ENCODE data around the gene GRP.
"Not testable (repeated sequence)": the region's sequence is repeated elsewhere in the genome, so short reads cannot be mapped to it uniquely, and the experiment has no call there.

GRP gene

GRCh38 chr18:59229701-59230443, 9.9 kb downstream of the GRP start:
- DNase-seq = no peak

- no peak for DNase-seq
Measured at GRCh38 chr18:59231114-59231513, 11.2 kb downstream of the GRP start.

DNA sequence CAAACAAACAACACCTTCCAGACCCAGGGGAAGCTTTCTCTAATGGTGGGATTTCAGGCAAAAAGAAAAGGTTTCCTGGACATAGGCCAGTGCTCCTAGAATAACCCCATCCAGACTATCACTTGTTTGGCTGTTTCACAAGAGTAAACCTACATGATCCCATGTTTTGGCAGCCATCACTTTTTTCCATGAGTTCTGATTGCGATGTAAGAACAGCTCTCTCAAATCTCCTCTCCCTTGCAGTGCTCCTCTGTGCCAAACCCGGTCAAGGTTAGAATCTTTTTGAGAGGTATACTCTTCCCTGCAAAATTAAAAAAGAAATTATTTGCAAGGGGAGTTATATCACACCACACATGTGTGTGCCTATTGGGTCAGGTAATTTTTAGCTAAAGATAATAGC, 11.9 kb downstream of the GRP start:
- DNase-seq = no peak

DNA sequence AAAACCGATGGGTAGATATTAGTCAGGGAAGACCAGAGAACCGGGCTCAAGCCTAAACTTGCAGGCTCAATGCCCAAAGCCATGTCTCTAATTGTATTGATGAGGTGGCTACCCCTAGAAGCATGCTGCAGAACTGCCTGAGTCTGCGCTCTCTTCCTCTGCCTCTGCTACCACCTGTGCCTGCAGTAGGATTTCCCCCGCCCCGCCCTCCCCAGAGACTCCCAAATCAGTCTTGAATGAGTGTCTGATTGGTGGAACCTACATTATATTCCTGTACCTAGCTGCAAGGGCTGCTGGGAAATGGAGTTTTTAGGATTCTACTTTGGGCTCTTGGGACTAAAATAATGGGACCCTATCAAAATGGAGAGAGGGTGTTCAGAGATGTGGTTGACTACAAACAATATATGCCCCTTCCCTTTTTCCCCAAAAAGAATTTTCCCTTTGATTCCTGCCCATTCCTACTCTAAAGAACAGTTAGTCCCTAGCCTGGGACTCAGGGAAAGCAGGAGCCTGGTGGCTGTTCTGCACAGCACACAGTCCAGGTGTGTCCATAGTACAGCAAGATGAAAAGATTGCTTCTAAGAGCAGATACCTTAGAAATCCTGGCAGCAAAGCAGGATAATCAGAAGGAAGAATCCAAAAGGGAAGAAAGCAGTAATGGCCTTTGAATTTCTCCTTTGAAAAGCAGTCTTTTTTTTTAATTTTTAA, 12.5 kb downstream of the GRP start:
- DNase-seq = no peak

GRCh38 chr18:59233017-59233410, 13.1 kb downstream of the GRP start:
- DNase-seq = no peak

GRCh38 chr18:59238385-59238784, 18.4 kb downstream of the GRP start:
- no peak for DNase-seq

DNA sequence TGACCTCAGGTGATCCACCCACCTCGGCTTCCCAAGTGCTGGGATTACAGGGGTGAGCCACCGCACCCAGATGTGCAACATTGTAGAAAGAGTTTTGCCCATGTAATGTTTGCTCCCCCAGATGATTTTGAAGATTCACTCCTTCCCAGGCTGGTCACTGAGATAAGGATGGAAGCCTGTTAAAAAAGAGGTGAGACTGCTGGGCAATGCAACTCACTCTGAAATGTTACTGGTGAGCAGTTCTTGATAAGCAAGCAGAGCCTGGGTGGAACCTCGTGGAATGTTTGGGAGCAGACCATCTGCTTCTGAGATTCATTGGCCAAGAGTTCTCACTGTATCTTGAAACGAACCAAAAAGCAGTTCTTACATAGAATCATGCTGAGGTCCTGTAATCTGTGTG, 19.7 kb downstream of the GRP start:
- DNase-seq = no peak

DNA sequence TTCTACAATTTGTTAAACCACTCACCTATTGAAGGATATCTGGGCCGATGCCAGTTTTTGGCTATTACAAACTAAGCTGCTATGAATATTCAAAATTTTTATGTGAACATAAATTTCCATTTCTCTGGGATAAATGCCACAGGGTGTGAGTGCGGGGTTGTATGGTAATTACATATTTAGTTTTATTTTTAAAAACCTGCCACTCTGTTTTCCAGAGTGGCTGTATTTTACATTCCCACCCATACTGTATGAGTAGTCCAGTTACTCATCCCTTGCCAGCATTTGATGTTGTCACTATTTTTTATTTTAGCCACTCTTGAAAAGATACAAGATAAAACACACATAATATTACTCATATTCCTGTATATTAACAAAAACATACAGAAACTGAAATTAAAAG, 22.9 kb downstream of the GRP start:
- DNase-seq = no peak

GRCh38 chr18:59246796-59247195, 26.8 kb downstream of the GRP start:
- no peak for DNase-seq

DNA sequence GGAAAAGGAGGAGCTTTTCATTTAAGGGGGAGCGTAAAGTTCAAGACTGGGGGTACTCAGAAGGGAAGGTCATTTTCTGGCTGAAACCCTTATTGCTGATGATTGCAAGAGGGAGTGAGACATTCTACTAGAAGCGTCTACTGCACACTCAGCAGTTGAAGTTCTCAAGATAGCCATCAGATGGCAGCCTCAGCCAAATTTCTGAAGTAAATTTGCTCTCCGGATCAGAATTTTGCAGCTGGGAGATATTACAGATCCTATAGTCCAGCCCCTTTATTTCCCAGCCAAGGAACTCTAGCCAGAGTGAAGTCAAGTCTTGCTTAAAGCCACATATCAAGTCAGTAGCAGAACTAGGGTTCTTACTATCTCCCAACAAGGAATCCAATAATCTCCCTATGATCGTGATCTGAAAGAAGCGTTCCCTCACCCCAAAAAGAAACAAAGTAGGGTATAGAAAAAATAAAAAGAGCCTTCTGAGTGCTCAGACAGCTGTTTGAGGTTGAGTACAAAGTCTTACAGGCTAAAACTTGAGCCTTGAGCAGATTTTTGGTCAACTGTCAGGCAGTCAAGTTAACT, 29.3 kb downstream of the GRP start:
- peak; percentile 20 for DNase-seq

DNA sequence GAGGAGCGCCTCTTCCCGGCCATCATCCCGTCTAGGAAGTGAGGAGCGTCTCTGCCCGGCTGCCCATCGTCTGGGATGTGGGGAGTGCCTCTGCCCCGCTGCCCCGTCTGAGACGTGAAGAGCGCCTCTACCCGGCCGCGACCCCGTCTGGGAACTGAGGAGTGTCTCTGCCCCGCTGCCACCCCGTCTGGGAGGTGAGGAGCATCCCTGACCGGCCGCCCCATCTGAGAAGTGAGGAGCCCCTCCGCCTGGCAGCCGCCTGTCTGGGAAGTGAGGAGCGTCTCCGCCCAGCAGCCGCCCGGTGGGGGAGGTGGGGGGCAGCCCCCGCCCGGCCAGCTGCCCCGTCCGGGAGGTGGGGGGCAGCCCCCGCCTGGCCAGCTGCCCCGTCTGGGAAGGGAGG, 35.5 kb downstream of the GRP start:
- not testable (repeated sequence) for DNase-seq

GRCh38 chr18:59261842-59262241, 41.9 kb downstream of the GRP start:
- not testable (repeated sequence) for DNase-seq

DNA sequence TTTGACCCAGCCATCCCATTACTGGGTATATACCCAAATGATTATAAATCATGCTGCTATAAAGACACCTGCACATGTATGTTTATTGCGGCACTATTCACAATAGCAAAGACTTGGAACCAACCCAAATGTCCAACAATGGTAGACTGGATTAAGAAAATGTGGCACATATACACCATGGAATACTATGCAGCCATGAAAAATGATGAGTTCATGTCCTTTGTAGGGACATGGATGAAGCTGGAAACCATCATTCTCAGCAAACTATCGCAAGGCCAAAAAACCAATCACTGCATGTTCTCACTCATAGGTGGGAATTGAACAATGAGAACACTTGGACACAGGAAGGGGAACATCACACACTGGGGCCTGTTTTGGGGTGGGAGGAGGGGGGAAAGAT, 42.3 kb downstream of the GRP start:
- DNase-seq = not testable (repeated sequence)

DNA sequence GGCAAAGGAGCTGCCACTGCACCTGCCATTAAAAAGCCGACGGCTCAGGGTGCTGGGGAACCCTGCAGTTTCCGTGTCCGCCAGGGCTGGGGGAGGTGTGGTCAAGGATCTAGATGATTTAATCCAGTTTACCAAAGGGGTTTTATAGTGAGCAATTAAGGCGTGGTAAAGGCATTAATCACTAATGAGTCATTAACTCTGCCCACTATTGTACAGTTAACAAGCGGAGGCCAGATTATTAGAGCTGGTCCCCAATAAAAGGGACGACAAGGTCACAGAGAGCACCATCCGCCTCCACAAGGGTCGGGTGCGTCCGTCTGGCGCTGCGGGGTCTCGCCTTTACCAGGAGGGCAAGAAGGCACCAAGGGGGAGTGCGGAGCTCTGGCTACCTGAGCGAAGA, 43.7 kb downstream of the GRP start:
- DNase-seq = no peak

- no peak for DNase-seq
Measured at GRCh38 chr18:59264121-59264571, 44.2 kb downstream of the GRP start.

GRCh38 chr18:59264651-59265245, 44.8 kb downstream of the GRP start:
- no peak for DNase-seq

GRCh38 chr18:59265246-59265973, 45.5 kb downstream of the GRP start:
- no peak for DNase-seq

- DNase-seq = no peak
Measured at GRCh38 chr18:59265974-59266369, 46.0 kb downstream of the GRP start.

GRCh38 chr18:59266459-59266858, 46.5 kb downstream of the GRP start:
- peak; percentile 7 for DNase-seq

GRCh38 chr18:59266886-59267502, 47.0 kb downstream of the GRP start:
- no peak for DNase-seq

GRCh38 chr18:59267503-59268126, 47.7 kb downstream of the GRP start:
- DNase-seq = no peak

DNA sequence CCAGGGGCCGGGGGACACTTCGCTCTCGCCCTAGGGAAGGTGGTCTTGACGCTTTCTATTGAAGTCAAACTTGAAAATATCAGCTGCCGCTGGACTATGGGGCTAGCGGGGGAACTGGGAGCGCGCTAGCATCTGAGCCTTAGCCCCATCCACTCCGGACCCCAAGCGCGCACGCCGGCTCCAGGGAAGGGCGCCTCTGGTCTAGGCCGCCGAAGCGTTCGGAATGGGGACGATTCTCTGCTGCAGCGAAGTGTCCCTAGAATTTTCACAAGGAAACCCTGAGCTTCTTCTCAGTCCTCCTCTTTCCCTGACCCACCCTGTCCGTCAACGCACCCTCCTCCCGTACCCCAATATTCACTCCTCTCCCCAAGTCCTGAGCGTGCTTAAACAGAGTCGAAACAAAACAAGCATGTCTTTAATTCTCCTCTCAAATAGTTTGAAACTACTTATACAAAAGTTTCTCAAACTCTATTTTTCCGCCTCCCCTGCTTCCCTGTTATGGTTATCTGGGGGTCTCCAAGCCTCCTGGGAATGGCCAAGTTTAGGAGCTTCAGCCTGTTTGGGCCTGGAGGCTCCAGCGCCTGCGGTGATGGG, 48.3 kb downstream of the GRP start:
- no peak for DNase-seq
